Activated CD8-positive, alpha-beta memory T cell treated with anti-CD3 and anti-CD28 coated beads, Interleukin-2, amount 50 U/mL, for 1 hour (primary cell): ENCODE data around the gene NPPA.

ENCODE experiments used
- DNase-seq: peaks from one replicate; pipeline ENCODE4 v3.0.0-alpha.2; 2020; ENCODE audit errors: extremely low read depth

Gene NPPA

DNA sequence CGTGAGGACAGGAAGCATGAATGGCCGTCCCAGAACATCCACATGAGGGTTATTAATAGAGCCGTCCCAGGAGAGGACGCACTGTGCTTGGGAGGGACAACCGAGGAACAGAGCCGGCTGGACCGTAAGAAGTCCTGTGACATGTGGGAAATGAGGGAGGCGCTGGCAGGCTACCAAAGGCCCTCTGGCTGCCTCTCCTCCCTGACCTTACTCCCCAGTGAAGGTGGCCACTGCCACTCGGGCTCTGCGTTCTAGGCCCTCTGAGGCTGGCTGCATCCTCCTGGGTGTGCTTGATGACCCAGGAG is 26.6 kb upstream of the NPPA start:
- no peak for DNase-seq

DNA sequence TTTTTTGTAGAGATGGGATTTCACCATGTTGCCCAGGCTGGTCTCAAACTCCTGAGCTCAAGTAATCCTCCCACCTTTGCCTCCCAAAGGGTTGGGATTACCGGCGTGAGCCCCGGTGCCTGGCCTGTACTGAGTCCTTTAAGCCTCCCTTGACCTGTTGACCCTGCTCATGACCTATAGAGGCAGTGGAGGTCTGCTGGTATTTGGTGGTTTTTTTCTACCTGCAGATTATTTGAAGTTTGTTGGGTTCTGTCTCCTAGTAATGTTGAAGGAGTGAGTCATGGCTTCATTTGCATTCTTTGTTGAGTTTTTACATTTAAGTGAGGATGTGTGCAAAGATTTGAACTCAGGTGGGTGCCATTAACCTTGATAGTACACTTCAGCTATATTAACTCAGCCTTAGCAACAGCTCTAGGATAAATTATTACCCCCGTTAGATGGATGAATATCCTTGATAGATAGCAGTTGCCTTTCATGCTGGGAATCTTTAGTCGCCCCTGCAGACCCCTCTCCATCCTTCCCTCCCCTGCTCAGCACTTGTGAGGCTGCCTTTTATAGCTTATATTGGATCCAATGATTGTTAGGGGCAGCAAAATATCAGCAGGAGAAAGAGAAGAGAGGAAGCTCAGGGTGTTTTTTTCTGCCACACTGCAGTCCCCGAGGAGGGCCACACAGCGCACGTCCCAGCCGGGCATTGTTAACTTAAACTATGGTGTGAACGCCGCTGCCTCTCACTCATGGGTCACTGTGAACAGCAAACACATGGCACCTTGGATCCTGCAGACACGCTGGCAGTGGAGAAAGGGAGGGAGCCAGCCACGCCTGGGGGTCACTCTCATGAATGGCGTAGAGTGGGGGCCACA is 26.0 kb upstream of the NPPA start:
- no peak for DNase-seq

DNA sequence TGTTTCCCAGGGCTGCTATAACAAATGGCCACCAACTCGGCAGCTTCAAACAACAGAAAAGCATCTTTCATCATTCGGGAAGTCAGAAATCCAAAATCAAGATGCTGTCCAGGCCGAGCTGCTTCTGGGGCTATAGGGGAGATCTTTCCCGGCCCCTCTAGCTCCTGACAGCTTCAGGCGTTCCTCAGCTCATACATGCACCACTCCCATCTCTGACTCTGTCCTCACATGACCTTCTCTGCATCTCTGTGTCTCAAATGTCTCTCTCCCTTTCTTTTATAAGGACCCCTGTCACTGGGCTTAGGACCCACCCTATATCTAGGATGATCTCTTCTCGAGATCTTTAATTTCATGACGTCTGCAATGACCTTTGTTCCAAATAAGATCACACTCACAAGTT is 25.0 kb upstream of the NPPA start:
- no peak for DNase-seq

DNA sequence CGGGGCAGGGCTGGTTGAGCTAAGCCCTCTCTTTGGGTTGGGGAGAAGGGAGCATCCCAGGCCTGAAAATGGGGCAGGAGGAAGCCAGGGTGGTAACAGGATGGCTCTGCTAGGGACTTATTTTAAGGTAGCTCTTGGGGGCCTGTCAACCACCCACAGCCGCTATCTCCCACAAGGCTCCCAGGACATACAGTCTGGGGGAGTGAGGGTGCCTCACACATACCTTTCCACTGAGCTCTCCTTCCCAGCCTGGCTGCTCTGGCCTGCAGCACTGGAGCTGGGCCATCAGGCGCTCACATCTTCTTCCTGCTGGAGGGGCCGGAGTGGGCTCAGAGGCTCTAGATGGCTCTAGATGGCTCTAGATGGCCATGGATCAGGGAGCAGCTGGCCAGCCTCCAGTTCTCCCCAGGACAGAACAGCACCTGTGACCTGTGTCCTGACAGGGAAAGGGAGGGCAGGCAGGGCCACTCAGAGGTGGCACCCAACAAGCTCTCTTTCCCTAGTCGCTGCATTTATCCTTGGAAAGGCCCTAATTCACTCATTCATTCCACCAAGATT is 22.1 kb upstream of the NPPA start:
- no peak for DNase-seq

DNA sequence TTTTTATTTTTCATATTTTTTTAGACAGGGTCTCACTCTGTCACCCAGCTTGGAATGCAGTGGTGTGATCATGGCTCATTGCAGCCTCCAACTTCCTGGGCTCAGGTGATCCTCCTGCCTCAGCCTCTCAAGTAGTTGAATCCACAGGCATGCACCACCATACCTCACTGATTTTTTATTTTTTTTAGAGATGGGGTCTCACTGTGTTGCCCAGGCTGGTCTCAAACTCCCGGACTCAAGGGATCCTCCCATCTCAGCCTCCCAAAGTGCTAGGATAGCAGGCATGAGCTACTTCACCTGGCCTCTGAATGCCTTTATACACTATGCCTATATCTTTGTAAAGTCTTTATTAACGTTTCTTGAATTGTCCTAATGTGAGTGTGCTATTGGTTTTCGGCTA is 21.5 kb upstream of the NPPA start:
- no peak for DNase-seq

DNA sequence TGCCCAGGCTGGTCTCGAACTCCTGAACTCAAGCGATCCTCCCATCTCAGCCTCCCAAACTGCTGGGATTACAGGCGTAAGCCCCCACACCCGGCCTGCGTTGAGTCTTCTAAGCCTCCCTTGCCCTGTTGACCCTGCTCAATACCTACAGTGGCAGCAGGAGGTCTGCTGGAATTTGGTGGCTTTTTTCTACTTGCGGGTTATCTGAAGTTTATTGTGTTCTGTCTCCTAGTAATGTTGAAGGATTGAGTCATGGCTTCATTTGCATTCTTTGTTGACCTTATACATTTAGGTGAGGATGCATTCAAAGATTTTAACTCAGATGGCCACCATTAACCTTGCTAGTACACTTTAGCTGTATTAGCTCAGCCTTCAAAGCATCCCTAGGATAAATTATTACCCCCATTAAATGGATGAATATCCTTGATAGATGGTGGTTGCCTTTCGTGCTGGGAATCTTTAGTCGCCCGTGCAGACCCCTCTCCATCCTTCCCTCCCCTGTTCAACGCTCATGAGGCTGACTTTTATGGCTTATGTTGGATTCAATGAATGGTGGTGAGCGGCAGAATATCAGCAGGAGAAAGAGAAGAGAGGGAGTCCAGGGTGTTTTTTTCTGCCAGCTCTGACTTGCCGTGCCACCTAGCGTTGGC is 20.9 kb upstream of the NPPA start:
- DNase-seq = no peak

DNA sequence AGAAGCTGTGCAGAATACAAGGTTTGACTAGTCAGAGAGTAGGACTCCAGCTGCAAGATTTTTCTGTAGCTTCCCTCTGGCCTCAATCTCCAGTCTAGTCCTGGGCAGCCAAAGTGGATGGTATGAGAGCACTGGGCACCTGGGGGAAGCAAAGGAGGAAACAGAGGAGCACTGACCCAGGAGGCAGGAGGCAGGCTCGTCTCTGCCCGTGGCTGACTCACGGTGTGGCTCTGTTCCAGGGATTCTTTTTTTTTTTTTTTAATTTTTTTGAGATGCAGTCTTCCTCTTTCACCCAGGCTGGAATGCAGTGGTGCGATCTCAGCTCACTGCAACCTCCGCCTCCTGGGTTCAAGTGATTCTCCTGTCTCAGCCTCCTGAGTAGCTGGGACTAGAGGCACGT is 15.3 kb upstream of the NPPA start:
- DNase-seq = no peak

DNA sequence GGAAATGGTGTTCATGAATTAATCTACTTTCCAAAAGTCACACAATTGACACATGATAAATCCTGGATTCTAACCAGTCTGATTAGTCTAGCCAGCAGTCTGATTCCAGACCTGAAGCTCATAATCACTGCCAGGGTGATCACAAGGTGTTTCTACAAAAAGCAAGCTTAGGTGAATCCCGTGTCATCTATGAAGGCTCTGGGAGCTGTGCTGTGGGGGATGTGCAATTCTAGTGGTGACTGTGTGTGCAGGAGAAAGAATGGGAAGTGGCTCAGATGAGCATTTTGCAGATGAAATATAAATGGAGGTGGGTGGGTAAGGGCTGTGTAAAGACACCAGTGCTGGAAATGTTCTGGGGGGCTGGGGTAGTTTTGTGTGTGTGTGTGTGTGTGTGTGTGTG is 13.0 kb upstream of the NPPA start:
- no peak for DNase-seq

DNA sequence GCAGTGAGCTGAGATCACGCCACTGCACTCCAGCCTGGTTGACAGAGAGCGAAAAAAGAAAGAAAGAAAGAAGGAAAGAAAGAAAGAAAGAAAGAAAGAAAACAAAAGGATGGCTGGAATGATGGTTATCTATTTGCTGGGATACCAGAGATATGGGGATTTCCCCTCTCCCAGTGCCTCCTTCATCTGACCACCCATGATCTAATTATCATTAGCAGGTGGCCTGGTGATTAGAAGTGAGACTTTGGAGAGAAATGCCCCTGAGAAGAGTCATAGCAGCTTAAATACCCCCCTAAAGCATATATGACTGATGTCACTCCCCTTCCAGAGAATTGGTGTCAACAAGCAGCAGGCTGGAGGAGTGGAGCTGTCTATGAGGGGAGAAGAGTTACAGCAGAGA is 12.5 kb upstream of the NPPA start:
- no peak for DNase-seq

DNA sequence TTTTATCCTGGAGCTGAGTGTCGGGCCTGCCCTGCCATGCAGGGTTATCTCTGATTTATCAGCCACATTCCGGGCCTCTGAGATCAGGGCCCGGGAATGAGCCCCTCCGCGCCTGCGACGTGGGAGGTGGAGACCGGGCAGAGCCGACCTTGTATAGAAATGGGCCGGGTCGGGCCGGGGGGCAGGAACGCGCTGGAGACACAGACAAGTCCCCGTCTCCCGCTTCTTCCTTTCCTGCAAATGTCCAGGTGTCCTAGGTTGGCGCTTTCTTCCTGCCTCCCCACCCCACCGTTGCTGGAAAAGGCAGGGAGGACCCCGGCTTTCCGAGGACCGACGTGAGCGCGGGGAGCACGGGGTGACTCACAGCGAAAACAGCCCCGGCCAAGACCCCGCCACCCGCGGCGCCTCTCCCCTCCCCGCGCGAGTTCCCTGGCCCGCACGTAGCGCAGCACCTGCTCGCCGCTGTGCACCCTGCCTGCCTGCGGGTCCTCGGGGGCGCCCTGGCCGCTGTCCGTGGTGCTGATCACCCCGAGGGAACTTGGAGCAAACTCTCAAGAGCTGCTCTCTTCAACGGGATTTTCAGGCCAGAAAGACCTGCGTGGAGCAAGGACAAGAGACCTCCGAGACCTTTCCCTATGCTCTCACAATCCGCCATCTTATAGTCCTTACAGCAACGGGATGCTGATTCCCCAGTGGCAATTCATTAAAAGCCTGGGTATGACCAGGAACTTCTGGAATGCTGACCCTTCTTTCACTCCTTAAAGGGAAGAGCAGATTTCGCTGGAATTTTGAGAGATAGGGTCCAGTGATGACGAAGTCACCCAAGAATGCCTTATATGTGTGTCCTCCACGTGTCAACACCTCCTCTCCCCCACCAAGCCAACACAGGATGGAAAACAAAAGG is 11.6 kb upstream of the NPPA start:
- DNase-seq = peak; percentile 10

DNA sequence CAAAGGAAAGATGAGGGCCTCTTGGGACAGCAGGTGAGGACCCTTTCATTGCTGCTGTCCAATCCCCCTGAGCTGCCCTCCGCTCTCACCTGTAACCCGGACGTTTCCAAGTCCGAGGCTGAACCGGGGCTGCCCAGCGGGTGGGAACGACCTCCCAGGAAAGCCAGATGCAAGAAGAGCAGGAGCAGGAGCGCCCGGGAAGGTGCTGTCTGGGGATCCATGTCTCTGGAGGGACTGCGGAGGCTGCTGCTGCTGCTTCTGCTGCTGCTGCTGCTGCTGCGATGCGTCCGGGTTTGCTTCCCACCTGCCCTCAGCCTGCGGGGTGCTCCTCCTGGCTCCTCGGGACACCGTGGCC is 11.0 kb upstream of the NPPA start, which contains the start of gene NPPB:
Gene NPPB (minus strand): TSS at position 333 of the 355 bp plus-strand sequence. CDS start 112 bp downstream, at position 221.
- no peak for DNase-seq

DNA sequence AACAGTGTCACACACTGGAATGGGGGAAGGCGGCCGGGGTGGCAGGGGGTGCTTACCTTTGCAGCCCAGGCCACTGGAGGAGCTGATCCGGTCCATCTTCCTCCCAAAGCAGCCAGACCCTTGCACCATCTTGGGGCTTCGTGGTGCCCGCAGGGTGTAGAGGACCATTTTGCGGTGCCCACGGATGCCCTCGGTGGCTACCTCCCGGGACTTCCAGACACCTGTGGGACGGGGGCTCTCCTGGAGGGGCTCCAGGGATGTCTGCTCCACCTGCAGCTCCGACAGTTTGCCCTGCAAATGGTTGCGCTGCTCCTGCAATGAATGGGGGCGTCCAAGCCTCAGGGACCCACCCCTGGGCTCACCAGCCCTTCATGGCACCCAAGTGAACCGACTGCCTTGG is 10.6 kb upstream of the NPPA start:
- no peak for DNase-seq

DNA sequence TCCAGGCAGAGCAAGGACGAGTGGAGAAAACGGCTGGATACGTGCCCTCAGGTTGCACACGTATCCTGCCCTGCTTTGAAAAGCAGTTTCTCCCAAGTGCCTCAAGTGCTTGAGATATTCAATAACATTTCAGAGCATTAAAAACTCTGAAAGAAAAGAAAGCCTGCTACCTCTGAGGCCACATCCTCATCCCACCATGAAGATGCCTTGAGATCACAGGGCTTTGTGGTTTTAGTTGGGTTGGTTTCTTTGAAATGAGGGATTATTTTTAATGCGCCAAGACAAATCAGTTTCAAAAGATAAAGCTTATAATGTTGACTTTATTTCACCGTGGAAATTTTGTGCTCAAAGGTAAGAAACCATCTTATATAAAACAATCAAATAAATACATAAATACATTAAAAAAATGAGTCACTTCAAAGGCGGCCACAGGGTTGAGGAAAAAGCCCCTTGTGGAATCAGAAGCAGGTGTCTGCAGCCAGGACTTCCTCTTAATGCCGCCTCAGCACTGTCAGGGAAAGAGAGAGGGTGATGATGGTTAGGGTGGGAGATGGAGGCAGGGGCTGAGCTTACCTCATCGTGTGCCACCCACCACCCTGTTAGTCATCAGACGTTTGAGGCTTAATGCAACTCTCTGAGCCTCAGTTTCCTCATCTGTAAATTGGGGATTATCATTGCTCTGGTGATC is 9.7 kb upstream of the NPPA start:
- no peak for DNase-seq

DNA sequence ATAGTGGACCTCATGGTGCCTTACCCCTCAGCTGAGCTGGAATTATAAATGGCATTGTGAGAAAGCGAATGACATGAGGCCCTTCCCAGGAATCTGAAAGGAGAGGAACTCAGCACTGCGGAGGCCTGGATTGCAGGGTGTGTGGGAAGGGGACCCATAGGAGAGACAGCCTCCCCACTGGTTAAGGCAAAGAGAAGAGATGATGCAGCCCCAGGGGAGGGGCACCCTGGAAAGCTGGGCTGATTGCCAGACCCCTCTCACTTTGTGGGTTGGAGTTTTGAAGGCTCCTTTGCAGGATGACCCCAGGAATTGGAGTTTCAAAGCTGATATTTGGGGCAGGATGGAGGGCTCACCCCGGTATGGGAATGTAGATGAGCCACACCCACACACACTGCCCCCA is 9.1 kb upstream of the NPPA start:
- no peak for DNase-seq

DNA sequence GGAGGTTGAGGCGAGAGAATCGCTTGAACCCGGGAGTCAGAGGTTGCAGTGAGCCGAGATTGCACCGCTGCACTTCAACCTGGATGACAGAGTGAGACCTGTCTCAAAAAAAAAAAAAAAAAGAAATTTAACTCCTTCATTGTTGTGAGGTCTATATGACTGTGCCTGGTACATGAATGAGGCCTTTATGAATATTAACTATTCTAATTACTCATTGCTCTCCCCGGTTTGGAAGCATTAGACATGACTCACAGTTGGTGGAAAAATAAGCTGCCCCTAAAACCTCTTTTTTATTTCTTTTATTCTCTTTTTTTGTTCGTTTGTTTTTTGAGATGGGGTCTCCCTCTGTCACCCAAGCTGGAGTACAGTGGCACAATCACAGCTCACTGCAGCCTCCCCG is 7.8 kb upstream of the NPPA start:
- no peak for DNase-seq

DNA sequence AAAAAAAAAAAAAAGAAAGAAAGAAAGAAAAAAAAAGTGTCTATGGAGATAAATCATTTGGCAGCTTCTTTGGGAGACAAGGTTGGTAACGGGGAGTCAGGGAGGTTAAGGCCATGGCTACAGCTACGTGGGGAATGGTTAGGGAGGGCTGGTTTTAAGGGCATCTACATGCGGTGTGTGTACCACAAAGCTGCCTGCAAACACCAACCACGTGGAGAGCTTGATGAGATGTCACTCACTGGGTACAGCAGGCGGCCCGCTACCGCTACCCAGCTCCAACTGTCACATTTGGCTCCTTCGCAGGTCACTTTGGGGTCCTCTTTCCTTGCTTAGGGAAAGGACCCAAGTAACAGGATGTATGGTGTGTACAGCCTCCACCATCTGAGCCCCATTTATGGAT is 6.9 kb upstream of the NPPA start:
- no peak for DNase-seq

DNA sequence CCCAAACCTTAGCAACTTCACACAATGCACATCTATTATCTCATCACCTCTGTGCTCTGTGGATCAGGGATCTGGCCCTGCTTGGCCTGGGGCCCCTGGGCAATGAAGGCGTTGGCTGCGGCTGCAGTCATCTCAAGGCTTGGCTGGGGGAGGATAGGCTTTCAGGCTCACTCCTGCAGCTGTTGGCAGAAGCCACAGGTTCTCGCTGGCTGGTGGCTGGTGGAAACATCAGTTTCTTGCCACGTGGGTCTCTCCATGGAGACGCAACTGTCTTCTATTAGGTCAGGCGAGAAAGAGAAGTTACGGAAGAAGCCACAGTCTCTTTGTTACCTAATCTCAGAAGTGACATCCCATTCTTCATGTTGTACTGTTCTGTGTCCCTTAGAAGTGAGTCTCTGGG is 3.6 kb upstream of the NPPA start:
- DNase-seq = no peak

DNA sequence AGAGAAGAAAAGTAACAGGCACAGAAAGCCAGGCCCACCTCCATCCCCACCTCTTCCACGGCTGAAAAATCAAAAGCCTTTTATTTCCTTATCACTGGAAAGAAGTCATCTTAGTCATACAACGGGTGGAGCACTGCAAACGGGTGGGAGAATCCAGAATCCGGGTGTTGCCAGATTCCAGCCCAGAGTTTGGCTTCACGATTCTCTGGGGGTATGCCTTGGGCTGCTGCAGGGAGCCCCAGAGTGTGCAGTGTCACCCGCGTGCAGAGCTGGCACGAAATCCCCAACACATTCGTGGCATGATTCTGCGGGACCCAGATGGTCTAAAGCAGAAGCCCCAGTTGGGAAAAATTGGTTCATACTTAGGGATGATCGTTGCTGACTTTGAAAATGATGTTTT is 2.6 kb upstream of the NPPA start:
- no peak for DNase-seq

DNA sequence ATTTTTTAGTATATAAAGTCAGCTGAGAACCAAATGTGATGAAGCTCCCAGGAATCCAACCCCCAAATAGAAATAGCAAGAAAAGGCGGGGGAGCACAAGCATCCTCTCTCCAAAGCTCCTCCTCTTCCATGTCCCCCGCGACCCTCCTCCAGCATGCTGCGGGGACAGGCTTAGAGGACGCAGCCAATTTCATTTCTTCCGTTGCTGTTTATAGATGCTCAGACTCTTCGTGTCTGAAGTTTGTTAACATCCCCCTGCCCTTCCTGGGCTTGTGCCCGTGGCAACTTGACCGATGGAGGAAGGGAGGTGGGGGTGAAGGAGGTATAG is 754 bp upstream of the NPPA start:
- DNase-seq = no peak

DNA sequence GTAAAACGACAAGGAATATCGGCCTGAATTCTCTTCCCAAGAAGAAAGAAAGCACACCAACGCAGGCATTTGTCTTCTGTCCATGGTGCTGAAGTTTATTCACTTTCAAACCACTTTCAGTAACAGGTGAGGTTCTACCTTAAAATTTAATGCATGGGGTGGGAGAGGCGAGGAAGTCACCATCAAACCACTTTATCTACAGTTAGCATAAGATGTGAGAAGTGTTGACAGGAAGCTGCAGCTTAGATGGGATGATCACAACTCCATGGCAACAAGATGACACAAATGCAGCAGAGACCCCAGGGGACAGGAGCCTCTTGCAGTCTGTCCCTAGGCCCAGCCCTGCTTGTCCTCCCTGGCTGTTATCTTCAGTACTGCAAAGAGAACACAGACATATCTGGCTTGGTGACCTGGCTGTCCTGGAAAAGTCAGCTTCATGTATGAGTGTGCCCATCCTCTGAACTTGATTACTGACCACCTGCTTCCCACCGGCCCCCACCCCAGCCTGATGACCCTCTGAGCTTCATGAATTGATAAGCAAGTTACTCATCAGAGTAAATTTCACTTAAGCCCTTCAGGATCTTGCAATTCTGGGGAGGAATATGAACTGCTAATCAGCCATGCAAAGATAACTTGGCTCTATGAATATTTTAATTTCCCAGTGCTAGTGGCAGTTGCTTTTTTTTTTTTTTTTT is 1.8 kb downstream of the NPPA start:
- DNase-seq = no peak
